ENCODE results near the gene PHAF1. TPM values are rescaled to one million over a fixed set of nuclear protein-coding genes. Genes with fewer than 3 reads are reported as not detected.

Gene PHAF1
- total RNA-seq, 1 donor from 2014 or later = 12.7 TPM

GRCh38 chr16:67162506-67163163 is 52.9 kb downstream of the PHAF1 start:
- DNase-seq (ENCODE audit: low read depth in 2 of 2) = no peak

- peak; percentile 62 to 73 for DNase-seq (ENCODE audit: low read depth in 2 of 2)
These were observed 53.6 kb downstream of the PHAF1 start for GRCh38 chr16:67163164-67163998.

- DNase-seq (ENCODE audit: low read depth in 2 of 2) = no peak
These were observed 54.3 kb downstream of the PHAF1 start for GRCh38 chr16:67163999-67164558.

GRCh38 chr16:67164599-67165061 is 54.9 kb downstream of the PHAF1 start, which contains the start of gene HSF4:
Gene HSF4 (plus strand): TSS chr16:67164745. CDS start chr16:67164812, 67 bp downstream.
- peak in 1 of 2 donors; percentile 20 for DNase-seq (ENCODE audit: low read depth in 2 of 2)

GRCh38 chr16:67165121-67166078 is 55.7 kb downstream of the PHAF1 start:
- no peak for DNase-seq (ENCODE audit: low read depth in 2 of 2)

GRCh38 chr16:67166110-67166547 is 56.4 kb downstream of the PHAF1 start:
- no peak for DNase-seq (ENCODE audit: low read depth in 2 of 2)

GRCh38 chr16:67166598-67167168 is 56.9 kb downstream of the PHAF1 start:
- no peak for DNase-seq (ENCODE audit: low read depth in 2 of 2)

- no peak for DNase-seq (ENCODE audit: low read depth in 2 of 2)
These were observed 57.8 kb downstream of the PHAF1 start for GRCh38 chr16:67167588-67167987.

GRCh38 chr16:67169011-67169451 is 59.3 kb downstream of the PHAF1 start:
- no peak for DNase-seq (ENCODE audit: low read depth in 2 of 2)

- DNase-seq (ENCODE audit: low read depth in 2 of 2) = peak; percentile 31 to 49
These were observed 60.0 kb downstream of the PHAF1 start for GRCh38 chr16:67169642-67170167.

GRCh38 chr16:67170168-67170948 is 60.6 kb downstream of the PHAF1 start, which contains the start of gene NOL3:
Gene NOL3 (plus strand): TSS chr16:67170538.
- DNase-seq (ENCODE audit: low read depth in 2 of 2) = peak; percentile 80 to 87

- no peak for DNase-seq (ENCODE audit: low read depth in 2 of 2)
These were observed 61.4 kb downstream of the PHAF1 start for GRCh38 chr16:67170949-67171649.

GRCh38 chr16:67173323-67173722 is 63.6 kb downstream of the PHAF1 start:
- DNase-seq (ENCODE audit: low read depth in 2 of 2) = no peak

GRCh38 chr16:67173808-67174705 is 64.3 kb downstream of the PHAF1 start:
- peak; percentile 89 to 91 for DNase-seq (ENCODE audit: low read depth in 2 of 2)

- no peak for DNase-seq (ENCODE audit: low read depth in 2 of 2)
These were observed 65.0 kb downstream of the PHAF1 start for GRCh38 chr16:67174706-67175231.

GRCh38 chr16:67176662-67177061 is 66.9 kb downstream of the PHAF1 start:
- DNase-seq (ENCODE audit: low read depth in 2 of 2) = no peak
